HepG2 (cell line): ENCODE results near the gene TTF2. TPM values are rescaled to one million over a fixed set of nuclear protein-coding genes. Genes with fewer than 3 reads are reported as not detected.

Experiments
- ATAC-seq: fragments of 200-7000 bp; cut with Tn5 transposase; 3 replicates; pipeline ENCODE4 v1.9.1; 2020; ENCODE audit warnings: mild to moderate bottlenecking, moderate library complexity
- BruUV-seq: library from RNA; stranded (reverse); fragments of 400-500 nt; replicated peaks from 2 replicates; lab custom pipeline; 2021; lab: Mats Ljungman, UMichigan
- CTCF ChIA-PET: fragments of 300-600 bp; formaldehyde crosslinking; extraction: SDS; loops from one replicate; lab custom pipeline; 2021; ENCODE audit warnings: low total read pairs, inconsistent platforms, low intra/inter-chr PET ratio; lab: Yijun Ruan, JAX
- POLR2A ChIA-PET: fragments of 350-600 bp; sonication (Branson Sonifier 250); formaldehyde crosslinking; loops from one replicate; lab custom pipeline; 2020; ENCODE audit warnings: antibody characterized with exemption, inconsistent platforms; lab: Yijun Ruan, JAX
- DNase-seq: peaks from one replicate; pipeline ENCODE4 v3.0.0-alpha.2; 2015; ENCODE audit warnings: low spot score
- FAIRE-seq: peaks from 3 replicates; lab custom pipeline; 2011; peaks lifted over from hg19 to GRCh38; lab: Jason Lieb, UNC
- H2AFZ ChIP-seq: one replicate; pipeline ENCODE4 v1.6.1; 2011; ENCODE audit warnings: low read length, inconsistent platforms
- H3K27ac ChIP-seq: fragments of 300-600 bp; 3 replicates; pipeline ENCODE4 v1.8.0; 2011; ENCODE audit warnings: mixed run types, mild to moderate bottlenecking, mixed read lengths, low read length, inconsistent platforms; ENCODE audit not compliant: insufficient read depth; ENCODE audit errors: extremely low read length
- H3K27me3 ChIP-seq, 2 experiments: fragments of 200-600 bp in 1 of 2; 2 replicates in 1 of 2; 3 replicates in 1 of 2; pipeline versions ENCODE4 v1.6.0 to v1.8.0; 2011; ENCODE audit warnings: low read length in 2 of 2, mild to moderate bottlenecking in 2 of 2, moderate library complexity in 2 of 2, inconsistent platforms in 1 of 2; ENCODE audit not compliant: insufficient read depth in 2 of 2, control insufficient read depth in 1 of 2
- H3K36me3 ChIP-seq, 2 experiments: fragments of 200-600 bp in 1 of 2; replicated peaks in 1 of 2; 2 replicates in 1 of 2; 3 replicates in 1 of 2; pipeline versions ENCODE4 v1.5.1 to v1.8.0; 2011; ENCODE audit warnings: low read length in 2 of 2, inconsistent platforms in 1 of 2; ENCODE audit not compliant: insufficient read depth in 2 of 2, control insufficient read depth in 1 of 2
- H3K4me1 ChIP-seq: 2 replicates; pipeline ENCODE4 v1.5.1; 2012; ENCODE audit warnings: low read length, inconsistent platforms; ENCODE audit not compliant: insufficient read depth
- H3K4me2 ChIP-seq: 2 replicates; pipeline ENCODE4 v1.6.0; 2011; ENCODE audit warnings: low read depth, low read length, inconsistent platforms
- H3K4me3 ChIP-seq, 3 experiments: fragments of 200-600 bp in 1 of 3; sonication (generic), shearing (Covaris generic) in 1 of 3; replicated peaks in 1 of 3; 2 replicates each; pipeline ENCODE4 v1.5.1; 2011 to 2016; ENCODE audit warnings: low read length in 3 of 3, inconsistent platforms in 2 of 3, low read depth in 2 of 3, mild to moderate bottlenecking in 2 of 3, control low read depth in 1 of 3, mixed read lengths in 1 of 3; ENCODE audit not compliant: insufficient read depth in 1 of 3
- H3K79me2 ChIP-seq: one replicate; pipeline ENCODE4 v1.6.1; 2011; ENCODE audit warnings: low read length, inconsistent platforms; ENCODE audit not compliant: insufficient read depth
- H3K9ac ChIP-seq: 2 replicates; pipeline ENCODE4 v1.6.0; 2011; ENCODE audit warnings: mild to moderate bottlenecking, low read depth, low read length, inconsistent platforms; ENCODE audit not compliant: insufficient read depth
- H3K9me3 ChIP-seq: 2 replicates; pipeline ENCODE4 v1.5.1; 2012; ENCODE audit warnings: mild to moderate bottlenecking, low read length
- H4K20me1 ChIP-seq: 2 replicates; pipeline ENCODE4 v1.6.0; 2011; ENCODE audit warnings: inconsistent platforms, mild to moderate bottlenecking, low read length, moderate library complexity; ENCODE audit not compliant: insufficient read depth
- CC2D1A ChIP-seq: sonication (generic); formaldehyde crosslinking; IDR thresholded peaks from 2 replicates; pipeline ENCODE4 v1.8.1; 2023; ENCODE audit warnings: mild to moderate bottlenecking, missing genetic modification reagents
- E2F2 ChIP-seq: sonication (generic); formaldehyde crosslinking; IDR thresholded peaks from 2 replicates; pipeline ENCODE4 v1.4.0; 2020; ENCODE audit warnings: missing genetic modification reagents, borderline replicate concordance
- FOXM1 ChIP-seq: sonication (generic); formaldehyde crosslinking; IDR thresholded peaks from 2 replicates; pipeline ENCODE4 v1.5.0; 2020; ENCODE audit warnings: missing genetic modification reagents
- GTF3A ChIP-seq: sonication (generic); formaldehyde crosslinking; conservative IDR thresholded peaks from 2 replicates; pipeline ENCODE4 v1.4.0; 2020; ENCODE audit warnings: mild to moderate bottlenecking, missing genetic modification reagents
- MIXL1 ChIP-seq: IDR thresholded peaks from 2 replicates; pipeline ENCODE4 v1.6.1; 2016
- NR0B2 ChIP-seq: sonication (generic); formaldehyde crosslinking; IDR thresholded peaks from 2 replicates; pipeline ENCODE4 v1.4.0; 2020; ENCODE audit warnings: mild to moderate bottlenecking, missing genetic modification reagents
- SATB2 ChIP-seq: sonication (generic); formaldehyde crosslinking; IDR thresholded peaks from 2 replicates; pipeline ENCODE4 v1.5.0; 2020; ENCODE audit warnings: missing genetic modification reagents
- SIN3B ChIP-seq: fragments of 150-350 bp; IDR thresholded peaks from 2 replicates; pipeline ENCODE4 v1.6.1; 2014; ENCODE audit warnings: low read length
- SYNCRIP ChIP-seq: fragments of 200-400 bp; formaldehyde crosslinking; IDR thresholded peaks from 2 replicates; pipeline ENCODE4 v1.6.1; 2018; ENCODE audit warnings: mild to moderate bottlenecking, low read depth, low read length; ENCODE audit not compliant: insufficient read depth
- TMF1 ChIP-seq: sonication (generic); formaldehyde crosslinking; IDR thresholded peaks from 2 replicates; pipeline ENCODE4 v1.8.1; 2022; ENCODE audit warnings: low read depth, missing genetic modification reagents
- ZFP36 ChIP-seq: fragments of 150-350 bp; IDR thresholded peaks from 2 replicates; pipeline ENCODE4 v1.6.1; 2018; ENCODE audit warnings: borderline replicate concordance, low read length, low read depth; ENCODE audit not compliant: partially characterized antibody
- ZNF441 ChIP-seq: sonication (generic); formaldehyde crosslinking; IDR thresholded peaks from 2 replicates; pipeline ENCODE4 v1.7.0; 2021; ENCODE audit warnings: missing genetic modification reagents, borderline replicate concordance
- ZNF781 ChIP-seq: sonication (generic); formaldehyde crosslinking; IDR thresholded peaks from 2 replicates; pipeline ENCODE4 v1.5.1; 2020; ENCODE audit warnings: borderline replicate concordance, mild to moderate bottlenecking, missing genetic modification reagents; ENCODE audit errors: not compliant biosample characterization
- WGBS: methylation state at CpG from one replicate; pipeline ENCODE4 v1.1.6; 2017; ENCODE audit warnings: low lambda C conversion rate; 5-methylcytosine and 5-hydroxymethylcytosine counted together
- in situ Hi-C: cut with HindIII; loops from 2 replicates; pipeline ENCODE4 v1.10.0; 2017; ENCODE audit warnings: low pct_unique_long_range_greater_than_20kb; ENCODE audit not compliant: extremely low pct_ligation_motif_present
- intact Hi-C: fragments of 100-400 bp; cut with micrococcal nuclease; formaldehyde crosslinking; loops from one replicate; pipeline ENCODE4 v1.10.0; 2022; ENCODE audit not compliant: unreplicated experiment
- polyA plus RNA-seq, 8 experiments: library from polyadenylated mRNA; depleted of rRNA in 3 of 8; stranded (reverse) in 7 of 8; unstranded in 1 of 8; fragments of >200 nt; fragmentation: Illumina TruSeq in 4 of 8; extraction: Trizol in 4 of 8; gene quantifications; 2 replicates each; pipeline versions ENCODE4 v1.2.1 to v1.2.3, GENCODE V29; 2011 to 2016; ENCODE audit warnings: low read depth in 4 of 8, missing spikeins in 1 of 8, mixed read lengths in 1 of 8; ENCODE audit not compliant: insufficient read depth in 1 of 8
- total RNA-seq, 5 experiments: library from RNA; depleted of rRNA; stranded (reverse); fragments of >200 nt; fragmentation: Illumina TruSeq; extraction: Trizol; gene quantifications; 2 replicates each; pipeline ENCODE4 v1.2.3, GENCODE V29; 2016; ENCODE audit warnings: low read depth in 1 of 5

TTF2 gene
- total and polyA plus RNA-seq, 2 of the 13 experiments (the other 11 are each of a cell fraction or from before 2014, with no cell fraction given): 12.8 to 48.9 TPM

- in situ Hi-C loops: loop anchor here (25.0 kb wide), 1 partner anchor 143 kb away; no protein-coding TSS in a partner anchor
- Histone ChIP-seq H3K4me1 (no peaks in the 10 kb centered on the region), H4K20me1 (no peaks in the 10 kb centered on the region), H3K79me2 (no peaks in the 10 kb centered on the region)
- no peak for TF ChIP-seq ZFP36
- TF ChIP-seq CC2D1A: no peak
- no peak for TF ChIP-seq SATB2 (CRISPR knock-in tag)
- no peak for TF ChIP-seq TMF1 (CRISPR knock-in tag)
- no peak for TF ChIP-seq MIXL1 (CRISPR knock-in tag)
- no peak for TF ChIP-seq E2F2
- no peak for TF ChIP-seq ZNF441 (CRISPR knock-in tag)
- TF ChIP-seq ZNF781 (CRISPR knock-in tag): no peak
- TF ChIP-seq SYNCRIP: no peak
- TF ChIP-seq NR0B2: no peak
- TF ChIP-seq FOXM1 (CRISPR knock-in tag): no peak
- TF ChIP-seq SIN3B: no peak
- TF ChIP-seq GTF3A (CRISPR knock-in tag): no peak
- TF ChIP-seq, all 625 proteins: peak for 0
- H2AFZ ChIP-seq: no peak overlapping the region
- no peak overlapping the region for H3K4me3 ChIP-seq
- ChIA-PET POLR2A (no interaction called here), CTCF (no interaction called here)
- H3K27ac ChIP-seq: no peak overlapping the region
- H3K9ac ChIP-seq: no peak overlapping the region
- H3K4me2 ChIP-seq: no peak overlapping the region
- intact Hi-C loops: no loop called here
- 64% methylated on average over 3 of the region's 3 CpGs for WGBS
- no peaks in the 10 kb centered on the region; a peak in 1 of 5 replicates for H3K27me3 ChIP-seq
- no peak for ATAC-seq
- BruUV-seq: no TSS peak
- DNase-seq: no peak
- no peak for FAIRE-seq
- no peaks in the 10 kb centered on the region for H3K36me3 ChIP-seq
- H3K9me3 ChIP-seq: no peaks in the 10 kb centered on the region
These were observed 83.7 kb downstream of the TTF2 start for GRCh38 chr1:117143871-117144270.
